HepG2 (cell line): ENCODE measurements around the gene TMC2. TPM values are rescaled to one million over a fixed set of nuclear protein-coding genes. Genes with fewer than 3 reads are reported as not detected.

Source experiments
- ATM ChIP-seq: fragments of 450-650 bp; IDR thresholded peaks from 2 replicates; pipeline ENCODE4 v1.7.1; 2017; ENCODE audit warnings: mild to moderate bottlenecking, borderline replicate concordance
- CHD4 ChIP-seq: fragments of 200-600 bp; sonication (generic); IDR thresholded peaks from 2 replicates; pipeline ENCODE4 v1.7.0; 2017; ENCODE audit warnings: mild to moderate bottlenecking, low read length, borderline replicate concordance
- CTCF ChIP-seq: sonication (generic); formaldehyde crosslinking; IDR thresholded peaks from 2 replicates; pipeline ENCODE4 v1.5.0; 2020; ENCODE audit warnings: mild to moderate bottlenecking, missing genetic modification reagents, moderate library complexity
- FUBP1 ChIP-seq: sonication (generic); formaldehyde crosslinking; IDR thresholded peaks from 2 replicates; pipeline ENCODE4 v1.5.1; 2020; ENCODE audit warnings: missing genetic modification reagents, mild to moderate bottlenecking, borderline replicate concordance
- HNRNPK ChIP-seq: fragments of 200-400 bp; formaldehyde crosslinking; IDR thresholded peaks from 2 replicates; pipeline ENCODE4 v1.6.1; 2018; ENCODE audit warnings: low read length, low read depth, moderate library complexity, mild to moderate bottlenecking; ENCODE audit not compliant: poor library complexity, severe bottlenecking
- MIXL1 ChIP-seq: IDR thresholded peaks from 2 replicates; pipeline ENCODE4 v1.6.1; 2016
- MTA1 ChIP-seq: sonication (generic); formaldehyde crosslinking; IDR thresholded peaks from 2 replicates; pipeline ENCODE4 v1.4.0; 2020; ENCODE audit warnings: missing genetic modification reagents, mild to moderate bottlenecking, borderline replicate concordance
- MXD4 ChIP-seq: IDR thresholded peaks from 2 replicates; pipeline ENCODE4 v1.6.1; 2016; ENCODE audit warnings: mild to moderate bottlenecking, missing biosample characterization, missing genetic modification reagents
- REL ChIP-seq: sonication (generic); formaldehyde crosslinking; conservative IDR thresholded peaks from 2 replicates; pipeline ENCODE4 v1.8.0; 2022; ENCODE audit warnings: mild to moderate bottlenecking, missing genetic modification reagents, moderate library complexity
- RNF2 ChIP-seq: fragments of 450-650 bp; conservative IDR thresholded peaks from 2 replicates; pipeline ENCODE4 v1.6.1; 2016; ENCODE audit warnings: low read depth
- SOX13 ChIP-seq, 3 experiments: fragments of 450-650 bp in 1 of 3; sonication (generic) in 1 of 3; formaldehyde crosslinking in 1 of 3; IDR thresholded peaks in 2 of 3; conservative IDR thresholded peaks in 1 of 3; 2 replicates each; pipeline versions ENCODE4 v1.5.0 to v1.6.1; 2016 to 2020; ENCODE audit warnings: antibody characterized with exemption in 1 of 3, mild to moderate bottlenecking in 1 of 3, missing compliant biosample characterization in 1 of 3, missing genetic modification reagents in 1 of 3, moderate library complexity in 1 of 3
- TBL1XR1 ChIP-seq: fragments of 150-350 bp; IDR thresholded peaks from 2 replicates; pipeline ENCODE4 v1.6.1; 2014; ENCODE audit warnings: borderline replicate concordance, low read length; ENCODE audit not compliant: partially characterized antibody
- TRIM22 ChIP-seq: fragments of 450-650 bp; IDR thresholded peaks from 2 replicates; pipeline ENCODE4 v1.6.1; 2017
- UBTF ChIP-seq: sonication (generic); formaldehyde crosslinking; IDR thresholded peaks from 2 replicates; pipeline ENCODE4 v1.4.0; 2020; ENCODE audit warnings: mild to moderate bottlenecking, missing genetic modification reagents
- ZBTB46 ChIP-seq: sonication (generic); formaldehyde crosslinking; IDR thresholded peaks from 2 replicates; pipeline ENCODE4 v1.4.0; 2020; ENCODE audit warnings: mild to moderate bottlenecking, missing genetic modification reagents, borderline replicate concordance
- ZNF432 ChIP-seq: sonication (generic); formaldehyde crosslinking; IDR thresholded peaks from 2 replicates; pipeline ENCODE4 v1.5.0; 2020; ENCODE audit warnings: missing genetic modification reagents, mild to moderate bottlenecking, borderline replicate concordance
- ZNF616 ChIP-seq: sonication (generic); formaldehyde crosslinking; IDR thresholded peaks from 2 replicates; pipeline ENCODE4 v1.5.0; 2020; ENCODE audit warnings: low read depth, mild to moderate bottlenecking, missing genetic modification reagents
- ZNF7 ChIP-seq: IDR thresholded peaks from 2 replicates; pipeline ENCODE4 v1.6.1; 2016; ENCODE audit warnings: missing biosample characterization, missing genetic modification reagents
- polyA plus RNA-seq, 8 experiments: library from polyadenylated mRNA; depleted of rRNA in 3 of 8; stranded (reverse) in 7 of 8; unstranded in 1 of 8; fragments of >200 nt; fragmentation: Illumina TruSeq in 4 of 8; extraction: Trizol in 4 of 8; gene quantifications; 2 replicates each; pipeline versions ENCODE4 v1.2.1 to v1.2.3, GENCODE V29; 2011 to 2016; ENCODE audit warnings: low read depth in 4 of 8, missing spikeins in 1 of 8, mixed read lengths in 1 of 8; ENCODE audit not compliant: insufficient read depth in 1 of 8
- total RNA-seq, 5 experiments: library from RNA; depleted of rRNA; stranded (reverse); fragments of >200 nt; fragmentation: Illumina TruSeq; extraction: Trizol; gene quantifications; 2 replicates each; pipeline ENCODE4 v1.2.3, GENCODE V29; 2016; ENCODE audit warnings: low read depth in 1 of 5

Gene TMC2
- total and polyA plus RNA-seq, 2 of the 13 experiments (the other 11 are each of a cell fraction or from before 2014, with no cell fraction given): not detected

GRCh38 chr20:2651772-2652723 lies 115.7 kb downstream of the TMC2 start, which contains the start of gene NOP56 (continued):
- peak; percentile 74 for TF ChIP-seq FUBP1 (CRISPR knock-in tag)
- TF ChIP-seq ZNF616 (CRISPR knock-in tag): peak; percentile 70; the same call in 1 of the 2 replicates
- peak; percentile 83 for TF ChIP-seq MXD4 (CRISPR knock-in tag)
- no peak; the same call in 1 of the 2 replicates for TF ChIP-seq CTCF
- TF ChIP-seq MIXL1: peak; percentile 64
- TF ChIP-seq TRIM22: no peak
- no peak for TF ChIP-seq CHD4
- peak; percentile 97 for TF ChIP-seq UBTF (CRISPR knock-in tag)
- TF ChIP-seq ZNF432: no peak; the same call in 1 of the 2 replicates
- TF ChIP-seq SOX13 (IDR thresholded peaks at IDR 0.05): no peak
- TF ChIP-seq SOX13 (CRISPR knock-in tag; conservative IDR thresholded peaks at IDR 0.05 in 1 of 2, IDR thresholded peaks at IDR 0.05 in 1 of 2): no peak; a peak in 2 of 4 replicates
- TF ChIP-seq ZNF7 (CRISPR knock-in tag): no peak
- TF ChIP-seq ATM: no peak
- TF ChIP-seq TBL1XR1: peak; percentile 57
- TF ChIP-seq REL (CRISPR knock-in tag): peak; percentile 98
- TF ChIP-seq HNRNPK: peak; percentile 93
- peak; percentile 86 for TF ChIP-seq MTA1 (CRISPR knock-in tag)
- 0 out of 2 replicates have a peak, but pooled peaks have one; percentile 31 for TF ChIP-seq RNF2
- TF ChIP-seq ZBTB46 (CRISPR knock-in tag): no peak
